GM13977 (cell line): ENCODE results near the gene PIAS2.

Experiments used
- DNase-seq: peaks from one replicate; pipeline ENCODE4 v3.0.0; 2012; ENCODE audit warnings: low spot score
- in situ Hi-C: fragments of 300-500 bp; cut with MboI; formaldehyde crosslinking; loops from one replicate; pipeline ENCODE4 v1.12.0; 2022; ENCODE audit warnings: low sequenced_read_pairs, low pct_unique_long_range_greater_than_20kb, mixed read lengths, inconsistent platforms; ENCODE audit not compliant: unreplicated experiment
- TF ChIP-seq, protein P1 (sequence below): IDR thresholded peaks from 2 replicates; pipeline ENCODE4 v1.5.1; 2012; ENCODE audit warnings: mild to moderate bottlenecking, control low read depth; ENCODE audit not compliant: insufficient read depth; ENCODE audit errors: extremely low read depth, missing control alignments

The PIAS2 gene

DNA sequence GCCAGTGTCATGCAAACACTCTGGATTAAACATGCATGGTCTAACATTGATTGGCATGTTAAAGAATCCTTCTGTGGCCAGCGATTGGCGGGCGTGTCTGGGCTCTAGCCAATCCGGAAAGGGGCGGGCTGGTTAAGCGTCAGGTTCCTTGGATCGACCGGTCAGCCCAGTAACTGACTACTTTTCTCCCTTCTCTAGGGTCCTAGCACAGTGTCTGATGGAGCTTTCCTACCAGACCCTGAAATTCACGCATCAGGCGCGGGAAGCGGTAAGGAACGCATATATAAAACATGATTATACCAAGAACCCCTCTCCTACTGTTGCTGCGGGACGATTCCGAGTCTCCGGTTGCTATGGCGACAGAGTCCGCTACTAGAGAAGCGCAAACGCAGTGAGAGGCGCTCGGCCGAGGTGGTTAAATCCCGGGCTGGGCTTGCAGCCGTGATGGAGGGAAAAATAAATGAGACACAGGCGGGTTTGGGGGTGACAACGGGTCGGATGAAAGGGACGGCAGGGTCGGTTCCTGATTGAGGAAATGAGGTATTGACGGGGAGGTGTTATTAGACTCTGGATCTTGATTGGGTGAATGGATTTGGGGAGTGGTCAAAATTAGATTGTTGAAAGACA lies 29.5 kb upstream of the PIAS2 start:
- TF ChIP-seq, protein P1, sequence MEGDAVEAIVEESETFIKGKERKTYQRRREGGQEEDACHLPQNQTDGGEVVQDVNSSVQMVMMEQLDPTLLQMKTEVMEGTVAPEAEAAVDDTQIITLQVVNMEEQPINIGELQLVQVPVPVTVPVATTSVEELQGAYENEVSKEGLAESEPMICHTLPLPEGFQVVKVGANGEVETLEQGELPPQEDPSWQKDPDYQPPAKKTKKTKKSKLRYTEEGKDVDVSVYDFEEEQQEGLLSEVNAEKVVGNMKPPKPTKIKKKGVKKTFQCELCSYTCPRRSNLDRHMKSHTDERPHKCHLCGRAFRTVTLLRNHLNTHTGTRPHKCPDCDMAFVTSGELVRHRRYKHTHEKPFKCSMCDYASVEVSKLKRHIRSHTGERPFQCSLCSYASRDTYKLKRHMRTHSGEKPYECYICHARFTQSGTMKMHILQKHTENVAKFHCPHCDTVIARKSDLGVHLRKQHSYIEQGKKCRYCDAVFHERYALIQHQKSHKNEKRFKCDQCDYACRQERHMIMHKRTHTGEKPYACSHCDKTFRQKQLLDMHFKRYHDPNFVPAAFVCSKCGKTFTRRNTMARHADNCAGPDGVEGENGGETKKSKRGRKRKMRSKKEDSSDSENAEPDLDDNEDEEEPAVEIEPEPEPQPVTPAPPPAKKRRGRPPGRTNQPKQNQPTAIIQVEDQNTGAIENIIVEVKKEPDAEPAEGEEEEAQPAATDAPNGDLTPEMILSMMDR = no peak
- in situ Hi-C loops = no loop called here
- peak; percentile 83 for DNase-seq

GRCh38 chr18:46942646-46943045 lies 25.3 kb upstream of the PIAS2 start:
- TF ChIP-seq, protein P1 = no peak
- DNase-seq = no peak

GRCh38 chr18:46939998-46940571 lies 22.8 kb upstream of the PIAS2 start:
- in situ Hi-C loops = no loop called here
- DNase-seq = no peak
- TF ChIP-seq, protein P1 = no peak

More at GRCh38 chr18:46942646-46943045, 25.3 kb upstream of the PIAS2 start:
- in situ Hi-C loops = no loop called here

GRCh38 chr18:46939337-46939963 lies 22.1 kb upstream of the PIAS2 start:
- in situ Hi-C loops = no loop called here
- no peak for DNase-seq
- TF ChIP-seq, protein P1 = no peak

DNA sequence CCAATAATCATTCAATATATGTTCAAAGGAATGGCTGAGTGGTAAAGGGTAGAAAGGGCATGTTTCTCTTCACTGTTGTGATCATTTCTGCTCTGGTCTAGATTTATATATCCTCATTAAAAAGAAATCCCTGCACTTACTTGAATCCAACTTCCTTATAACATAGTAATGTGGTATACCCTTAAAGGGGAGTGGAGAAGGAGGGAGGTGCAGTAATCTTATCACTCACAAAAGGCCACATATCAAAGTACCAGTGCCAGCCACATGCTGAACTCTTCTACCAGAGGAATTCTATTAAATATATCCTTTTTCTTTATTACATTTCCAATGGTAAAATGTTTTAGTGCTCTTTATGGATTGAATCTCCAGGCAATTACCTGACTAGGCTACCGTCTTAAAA lies 3.3 kb upstream of the PIAS2 start:
- TF ChIP-seq, protein P1 = no peak
- in situ Hi-C loops = no loop called here
- no peak for DNase-seq

GRCh38 chr18:46920067-46920466 lies 2.8 kb upstream of the PIAS2 start:
- TF ChIP-seq, protein P1 = no peak
- DNase-seq = no peak
- in situ Hi-C loops = no loop called here
